CD8-positive, alpha-beta memory T cell (primary cell): ENCODE measurements around the gene SELENOK. TPM values are rescaled to one million over a fixed set of nuclear protein-coding genes. Genes with fewer than 3 reads are reported as not detected.

Experiments used
- CTCF ChIA-PET: fragments of 350-600 bp; sonication (Branson Sonifier 250); formaldehyde crosslinking; loops from one replicate; lab custom pipeline; 2021; ENCODE audit warnings: antibody characterized with exemption; lab: Charles Lee
- POLR2A ChIA-PET: fragments of 350-600 bp; sonication (Branson Sonifier 250); formaldehyde crosslinking; loops from one replicate; lab custom pipeline; 2021; ENCODE audit warnings: antibody characterized with exemption; lab: Charles Lee
- DNase-seq, 5 donors: peaks; one replicate each; pipeline versions ENCODE4 v3.0.0 to v3.0.0-alpha.2; 2020 to 2022; ENCODE audit warnings: mixed read lengths in 1 of 5
- H3K27ac ChIP-seq: one replicate; pipeline ENCODE4 v1.7.0; 2013; ENCODE audit warnings: low read depth, mild to moderate bottlenecking, low read length, moderate library complexity
- H3K27me3 ChIP-seq: 2 replicates; pipeline ENCODE4 v1.7.0; 2013; ENCODE audit warnings: low read length, mild to moderate bottlenecking; ENCODE audit not compliant: insufficient read depth, poor library complexity, severe bottlenecking
- H3K36me3 ChIP-seq: 2 replicates; pipeline ENCODE4 v1.7.0; 2013; ENCODE audit warnings: mild to moderate bottlenecking, low read length, moderate library complexity; ENCODE audit not compliant: insufficient read depth
- H3K4me1 ChIP-seq: 2 replicates; pipeline ENCODE4 v1.7.0; 2013; ENCODE audit warnings: mild to moderate bottlenecking, low read length, moderate library complexity; ENCODE audit not compliant: insufficient read depth
- H3K4me3 ChIP-seq: 2 replicates; pipeline ENCODE4 v1.7.0; 2013; ENCODE audit warnings: mild to moderate bottlenecking, low read length
- H3K9me3 ChIP-seq: 2 replicates; pipeline ENCODE4 v1.7.0; 2013; ENCODE audit warnings: mild to moderate bottlenecking, low read length
- H3K27ac Mint-ChIP-seq, 8 donors: one replicate each; pipeline ENCODE4 v1.8.0; 2020 to 2021; ENCODE audit warnings: mixed read lengths in 8 of 8, mild to moderate bottlenecking in 6 of 8, inconsistent platforms in 3 of 8, moderate library complexity in 3 of 8
- H3K27me3 Mint-ChIP-seq, 2 donors: one replicate each; pipeline ENCODE4 v1.8.0; 2020 to 2021; ENCODE audit warnings: mixed read lengths in 2 of 2, mild to moderate bottlenecking in 1 of 2, moderate library complexity in 1 of 2
- H3K36me3 Mint-ChIP-seq, 3 donors: one replicate each; pipeline ENCODE4 v1.8.0; 2020 to 2021; ENCODE audit warnings: mixed read lengths in 3 of 3, inconsistent platforms in 1 of 3, mild to moderate bottlenecking in 1 of 3
- H3K4me1 Mint-ChIP-seq, 3 donors: one replicate each; pipeline ENCODE4 v1.8.0; 2020 to 2021; ENCODE audit warnings: mixed read lengths in 3 of 3, inconsistent platforms in 1 of 3, mild to moderate bottlenecking in 1 of 3
- H3K4me3 Mint-ChIP-seq, 7 donors: one replicate each; pipeline ENCODE4 v1.8.0; 2020 to 2021; ENCODE audit warnings: mixed read lengths in 7 of 7, mild to moderate bottlenecking in 6 of 7, moderate library complexity in 4 of 7, inconsistent platforms in 2 of 7
- H3K9me3 Mint-ChIP-seq, 5 donors: one replicate each; pipeline ENCODE4 v1.8.0; 2020 to 2022; ENCODE audit warnings: mixed read lengths in 5 of 5, mild to moderate bottlenecking in 3 of 5, moderate library complexity in 2 of 5, inconsistent platforms in 1 of 5
- polyA plus RNA-seq: library from polyadenylated mRNA; unstranded; fragments of 300-500 nt; fragmentation: Illumina TruSeq; gene quantifications from one replicate; pipeline ENCODE4 v1.2.3, GENCODE V29; 2021
- total RNA-seq, 2 experiments: library from RNA; stranded (reverse); gene quantifications; one replicate each; pipeline ENCODE4 v1.2.3, GENCODE V29; 2021

Gene SELENOK
- total and polyA plus RNA-seq, 3 experiments from 2014 or later: 50.5 to 157 (median 58.0) TPM

GRCh38 chr3:53858096-53858741 is 33.4 kb downstream of the SELENOK start:
- H3K27ac Mint-ChIP-seq: peak overlapping the region in 1 of 8 donors; percentile 88
- Histone ChIP-seq H3K4me3 (no peak overlapping the region), H3K9me3 (no peaks in the 10 kb centered on the region), H3K4me1 (no peaks in the 10 kb centered on the region), H3K27ac (no peak overlapping the region), H3K27me3 (no peaks in the 10 kb centered on the region), H3K36me3 (no peaks in the 10 kb centered on the region)
- CTCF ChIA-PET: no interaction called here
- H3K27me3 Mint-ChIP-seq: peaks cover 0 to 7% of the 10 kb centered on the region in 2 donors
- DNase-seq: no peak
- H3K4me1 Mint-ChIP-seq: no peaks in the 10 kb centered on the region
- H3K36me3 Mint-ChIP-seq: peaks cover 0 to 32% (median 15%) of the 10 kb centered on the region in 3 donors
- H3K9me3 Mint-ChIP-seq: no peaks in the 10 kb centered on the region
- H3K4me3 Mint-ChIP-seq: no peak overlapping the region
- POLR2A ChIA-PET: no interaction called here

DNA sequence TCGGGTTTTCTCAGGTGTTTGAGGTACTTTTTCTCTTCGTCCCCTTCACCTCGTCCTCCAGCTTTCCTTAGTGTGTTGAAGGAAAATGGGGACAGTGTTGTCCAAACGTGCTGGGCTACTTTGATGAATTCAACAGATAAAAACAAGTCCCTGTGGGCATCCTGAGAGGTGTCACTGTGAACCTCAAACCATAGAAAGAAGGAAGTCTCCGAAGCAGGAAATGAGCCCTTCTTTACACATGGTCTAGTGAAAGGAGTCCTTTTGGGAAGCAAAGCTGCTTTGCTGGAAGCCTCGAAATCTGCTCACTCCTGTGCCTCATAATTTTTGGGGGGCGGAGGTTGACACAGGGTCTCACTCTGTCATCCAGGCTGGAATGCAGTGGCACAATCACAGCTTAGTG is 34.7 kb downstream of the SELENOK start:
- H3K27ac Mint-ChIP-seq: peak overlapping the region in 1 of 8 donors; percentile 57
- H3K27me3 Mint-ChIP-seq: peaks cover 2 to 7% of the 10 kb centered on the region in 2 donors
- H3K36me3 ChIP-seq: no peaks in the 10 kb centered on the region
- H3K4me1 ChIP-seq: no peaks in the 10 kb centered on the region
- no peaks in the 10 kb centered on the region for H3K9me3 Mint-ChIP-seq
- no peak overlapping the region for H3K4me3 ChIP-seq
- no peak for DNase-seq
- no peak overlapping the region for H3K4me3 Mint-ChIP-seq
- no peaks in the 10 kb centered on the region for H3K4me1 Mint-ChIP-seq
- ChIA-PET POLR2A (no interaction called here), CTCF (no interaction called here)
- H3K27me3 ChIP-seq: no peaks in the 10 kb centered on the region
- peaks cover 0 to 19% (median 10%) of the 10 kb centered on the region in 3 donors for H3K36me3 Mint-ChIP-seq
- H3K27ac ChIP-seq: no peak overlapping the region
- no peaks in the 10 kb centered on the region for H3K9me3 ChIP-seq

DNA sequence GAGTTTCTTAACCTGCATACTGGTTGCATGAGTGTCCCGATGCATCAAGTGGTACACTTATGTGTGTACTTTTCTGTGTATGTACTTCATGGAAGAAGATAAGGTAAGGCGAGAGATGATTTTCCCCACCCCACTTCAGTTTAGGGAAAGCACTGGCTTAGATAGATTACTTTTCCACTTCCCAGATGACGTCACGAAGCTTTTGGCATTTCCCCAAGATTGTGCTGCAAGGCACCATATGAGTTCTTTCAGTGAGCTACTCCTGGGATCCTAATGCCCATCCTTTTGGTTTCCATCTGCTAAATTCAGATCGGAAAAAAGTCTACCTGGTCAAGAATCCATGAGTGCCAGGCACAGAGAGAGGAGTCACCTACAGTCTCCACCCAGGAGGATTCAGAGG is 40.8 kb downstream of the SELENOK start:
- Histone ChIP-seq H3K36me3 (no peaks in the 10 kb centered on the region), H3K27me3 (no peaks in the 10 kb centered on the region), H3K27ac (no peak overlapping the region), H3K4me3 (no peak overlapping the region), H3K4me1 (no peaks in the 10 kb centered on the region), H3K9me3 (no peaks in the 10 kb centered on the region)
- H3K9me3 Mint-ChIP-seq: no peaks in the 10 kb centered on the region
- ChIA-PET POLR2A (no interaction called here), CTCF (no interaction called here)
- H3K27ac Mint-ChIP-seq: no peak overlapping the region
- DNase-seq: no peak
- peaks cover 7 to 8% (median 8%) of the 10 kb centered on the region in 3 donors for H3K4me1 Mint-ChIP-seq
- no peak overlapping the region for H3K4me3 Mint-ChIP-seq
- H3K27me3 Mint-ChIP-seq: peaks cover 13 to 47% of the 10 kb centered on the region in 2 donors
- H3K36me3 Mint-ChIP-seq: no peaks in the 10 kb centered on the region

DNA sequence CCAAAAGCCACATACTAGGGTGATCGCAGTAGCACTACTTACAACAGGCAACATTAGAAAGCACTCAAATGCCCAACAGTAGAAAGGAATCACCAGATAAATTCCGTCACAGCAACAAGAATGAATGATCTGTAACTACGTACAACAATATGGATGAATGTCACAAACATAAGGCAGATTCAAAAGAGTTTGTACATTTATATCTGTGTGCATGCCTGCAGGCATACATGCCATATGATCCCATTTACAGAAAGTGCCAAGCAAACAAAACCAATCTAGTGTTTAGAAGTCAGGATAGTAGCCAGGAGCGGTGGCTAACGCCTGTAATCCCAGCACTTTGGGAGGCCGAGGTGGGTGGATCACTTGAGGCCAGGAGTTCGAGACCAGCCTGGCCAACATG is 41.7 kb downstream of the SELENOK start:
- H3K4me1 Mint-ChIP-seq: peaks cover 8 to 14% (median 9%) of the 10 kb centered on the region in 3 donors
- no peak overlapping the region for H3K4me3 ChIP-seq
- peaks cover 20 to 53% of the 10 kb centered on the region in 2 donors for H3K27me3 Mint-ChIP-seq
- no peaks in the 10 kb centered on the region for H3K9me3 Mint-ChIP-seq
- no peak for DNase-seq
- H3K4me3 Mint-ChIP-seq: no peak overlapping the region
- no peaks in the 10 kb centered on the region for H3K4me1 ChIP-seq
- H3K36me3 Mint-ChIP-seq: no peaks in the 10 kb centered on the region
- peaks cover 7% of the 10 kb centered on the region for H3K27me3 ChIP-seq
- H3K9me3 ChIP-seq: no peaks in the 10 kb centered on the region
- H3K27ac ChIP-seq: no peak overlapping the region
- no peaks in the 10 kb centered on the region for H3K36me3 ChIP-seq
- ChIA-PET POLR2A (no interaction called here), CTCF (no interaction called here)
- no peak overlapping the region for H3K27ac Mint-ChIP-seq

DNA sequence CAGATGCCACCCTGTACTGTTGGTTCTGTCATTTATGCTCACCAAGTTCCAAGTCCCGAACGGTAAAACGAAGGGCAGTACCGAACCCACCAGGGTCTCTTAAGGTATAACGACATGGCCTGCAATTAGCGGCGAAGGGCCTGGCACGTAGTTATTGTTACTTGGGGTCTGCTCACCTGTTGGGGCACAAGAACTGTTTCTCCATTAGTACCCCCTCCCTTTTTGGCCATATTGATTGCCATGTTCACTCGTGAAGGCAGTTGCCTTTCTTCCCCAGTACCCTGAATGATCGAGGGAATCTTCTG is 44.9 kb downstream of the SELENOK start:
- H3K4me1 ChIP-seq: no peaks in the 10 kb centered on the region
- no peaks in the 10 kb centered on the region for H3K9me3 Mint-ChIP-seq
- H3K9me3 ChIP-seq: no peaks in the 10 kb centered on the region
- CTCF ChIA-PET: no interaction called here
- peaks cover 14% of the 10 kb centered on the region for H3K27me3 ChIP-seq
- no peak overlapping the region for H3K27ac Mint-ChIP-seq
- H3K27ac ChIP-seq: no peak overlapping the region
- H3K36me3 ChIP-seq: no peaks in the 10 kb centered on the region
- no peaks in the 10 kb centered on the region for H3K36me3 Mint-ChIP-seq
- DNase-seq: no peak
- no peak overlapping the region for H3K4me3 ChIP-seq
- H3K27me3 Mint-ChIP-seq: peaks cover 34 to 73% of the 10 kb centered on the region in 2 donors
- H3K4me3 Mint-ChIP-seq: peak overlapping the region; percentile 36 to 68 (median 54)
- POLR2A ChIA-PET: no interaction called here
- H3K4me1 Mint-ChIP-seq: peaks cover 8 to 17% (median 9%) of the 10 kb centered on the region in 3 donors

DNA sequence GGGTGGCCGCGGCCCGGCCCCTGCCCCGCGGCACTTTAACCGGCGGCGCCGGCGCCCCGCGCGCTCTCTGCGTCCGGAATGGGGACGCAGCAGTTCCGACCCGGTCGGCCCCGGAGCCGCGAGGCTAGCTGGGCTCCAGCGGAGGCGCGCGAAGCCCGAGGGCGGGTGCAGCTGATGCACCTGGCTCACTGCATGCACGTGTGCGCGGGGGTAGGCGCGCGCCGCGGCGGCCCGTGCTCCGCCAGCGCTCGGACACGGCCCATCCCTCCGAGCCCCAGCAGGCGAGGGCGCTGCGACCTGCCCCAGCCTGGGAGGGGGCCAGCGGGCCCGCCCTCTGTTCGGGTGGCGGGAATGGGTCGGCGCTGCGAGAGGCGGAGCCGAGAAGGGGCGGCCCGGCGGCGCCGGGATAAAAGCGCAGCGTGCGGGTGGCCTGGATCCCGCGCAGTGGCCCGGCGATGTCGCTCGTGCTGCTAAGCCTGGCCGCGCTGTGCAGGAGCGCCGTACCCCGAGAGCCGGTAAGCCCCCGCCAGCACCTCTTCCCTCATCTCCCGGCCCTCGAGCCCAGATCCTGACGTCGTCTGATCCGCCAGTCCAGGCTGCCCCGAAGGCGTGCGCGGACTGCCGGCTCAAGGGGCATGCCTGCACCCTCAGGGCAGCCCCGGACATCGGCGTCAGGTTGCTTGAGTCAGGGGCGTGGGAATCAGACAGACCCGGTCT is 45.4 kb downstream of the SELENOK start, which contains the start of the genes CHDH and IL17RB:
Gene CHDH (minus strand): TSS at position 286 of the 717 bp plus-strand sequence. CDS start 22,411 bp downstream, outside the sequence.
Gene IL17RB (plus strand): TSS at position 435 of the 717 bp plus-strand sequence. CDS start 21 bp downstream, at position 456.
- ChIA-PET CTCF (no interaction called here), POLR2A (no interaction called here)
- Mint-ChIP-seq H3K27me3 (peaks cover 32 to 68% of the 10 kb centered on the region in 2 donors), H3K4me3 (peak within 1 kb of the TSS; percentile 47 to 86 (median 66)), H3K4me1 (peaks cover 8 to 17% (median 9%) of the 10 kb centered on the region in 3 donors), H3K9me3 (no peaks in the 10 kb centered on the region), H3K36me3 (no peaks in the 10 kb centered on the region), H3K27ac (peak within 1 kb of the TSS in 2 of 8 donors; percentile 24 to 80)
- H3K4me1 ChIP-seq: no peaks in the 10 kb centered on the region
- no peaks in the 10 kb centered on the region for H3K9me3 ChIP-seq
- H3K27ac ChIP-seq: no peak within 1 kb of the TSS
- peaks cover 14% of the 10 kb centered on the region for H3K27me3 ChIP-seq
- DNase-seq: peak in 1 of 5 donors; percentile 7
- no peak within 1 kb of the TSS for H3K4me3 ChIP-seq
- H3K36me3 ChIP-seq: no peaks in the 10 kb centered on the region

DNA sequence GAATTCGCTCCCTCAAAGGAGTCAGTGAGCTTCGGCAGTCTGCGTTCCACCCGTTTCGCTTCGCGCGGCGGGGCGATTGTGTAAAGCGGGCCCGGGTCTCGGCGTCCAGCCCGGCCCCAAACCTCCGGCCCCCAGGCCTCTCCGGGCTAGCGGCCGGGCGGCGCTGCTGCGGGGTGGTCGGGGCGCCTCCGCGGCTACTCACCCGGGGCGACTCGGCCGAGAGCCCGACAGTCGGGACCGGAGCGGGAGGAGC is 45.9 kb downstream of the SELENOK start:
- Mint-ChIP-seq H3K27me3 (peaks cover 31 to 63% of the 10 kb centered on the region in 2 donors), H3K36me3 (no peaks in the 10 kb centered on the region), H3K9me3 (no peaks in the 10 kb centered on the region), H3K27ac (no peak overlapping the region), H3K4me3 (peak overlapping the region in 3 of 7 donors; percentile 31 to 66 (median 35)), H3K4me1 (peaks cover 8 to 17% (median 9%) of the 10 kb centered on the region in 3 donors)
- Histone ChIP-seq H3K36me3 (no peaks in the 10 kb centered on the region), H3K4me3 (no peak overlapping the region), H3K9me3 (no peaks in the 10 kb centered on the region), H3K4me1 (no peaks in the 10 kb centered on the region), H3K27ac (no peak overlapping the region), H3K27me3 (peaks cover 14% of the 10 kb centered on the region)
- CTCF ChIA-PET: no interaction called here
- POLR2A ChIA-PET: no interaction called here
- DNase-seq: no peak

DNA sequence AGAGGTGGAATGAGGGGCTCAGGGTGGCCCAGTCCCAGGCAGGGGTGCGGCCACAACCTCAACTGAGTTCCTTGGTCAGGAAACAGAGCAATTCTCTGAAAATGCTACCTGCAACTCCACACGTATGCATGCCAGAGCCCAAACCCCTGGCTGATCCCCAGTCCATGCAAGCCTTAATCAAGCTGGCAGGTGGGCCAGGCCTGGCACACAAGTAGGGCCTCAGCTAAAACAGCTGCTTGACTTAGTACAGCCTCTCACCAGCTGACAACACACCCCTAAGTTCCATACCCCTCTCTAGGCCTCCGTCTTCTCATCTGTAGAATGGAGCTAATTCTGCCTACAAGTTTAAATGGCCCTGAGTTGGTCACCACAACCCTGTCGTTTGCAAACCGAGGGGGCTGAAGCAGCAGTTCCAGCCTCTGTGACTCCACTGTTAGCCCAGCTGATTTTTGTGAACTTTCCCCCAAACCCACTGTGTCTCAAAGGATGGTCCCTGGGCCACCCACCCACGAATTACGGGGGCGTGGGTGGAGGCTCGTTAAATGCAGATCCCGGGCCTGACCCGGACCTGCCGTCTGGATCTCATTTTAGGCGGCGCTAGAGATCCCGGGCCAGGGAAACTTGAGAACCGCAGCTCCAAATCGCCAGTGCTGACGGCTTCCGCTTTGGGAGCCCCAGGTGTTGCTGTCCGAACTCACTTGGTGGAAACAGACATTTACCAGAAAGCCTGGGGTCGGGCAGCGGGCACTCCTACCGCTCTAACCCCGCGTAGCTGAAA is 46.4 kb downstream of the SELENOK start:
- ChIA-PET CTCF (no interaction called here), POLR2A (no interaction called here)
- no peak for DNase-seq

More for the DNA sequence above, 46.4 kb downstream of the SELENOK start:
- no peaks in the 10 kb centered on the region for H3K4me1 ChIP-seq
- no peaks in the 10 kb centered on the region for H3K9me3 Mint-ChIP-seq
- peaks cover 8 to 17% (median 9%) of the 10 kb centered on the region in 3 donors for H3K4me1 Mint-ChIP-seq
- H3K27me3 Mint-ChIP-seq: peaks cover 31 to 62% of the 10 kb centered on the region in 2 donors
- H3K4me3 Mint-ChIP-seq: peak overlapping the region; percentile 47 to 86 (median 62)
- peak overlapping the region in 1 of 8 donors; percentile 63 for H3K27ac Mint-ChIP-seq
- H3K36me3 ChIP-seq: no peaks in the 10 kb centered on the region
- no peaks in the 10 kb centered on the region for H3K9me3 ChIP-seq
- peaks cover 14% of the 10 kb centered on the region for H3K27me3 ChIP-seq
- H3K4me3 ChIP-seq: no peak overlapping the region
- no peaks in the 10 kb centered on the region for H3K36me3 Mint-ChIP-seq
- no peak overlapping the region for H3K27ac ChIP-seq
